ENCODE data around the gene RTKN2.
A peak's percentile ranks its signal among the peaks of the same experiment; 100 is the strongest.

- TF ChIP-seq CTCF (IDR thresholded peaks at IDR 0.05; ENCODE audit: low read depth, low read length) (peak; percentile 47), EZH2phosphoT487 (IDR thresholded peaks at IDR 0.05; ENCODE audit: low read depth) (no peak)
These were observed 20.2 kb downstream of the RTKN2 start for GRCh38 chr10:62248465-62248864.
